ENCODE measurements around the gene AADACL4. TPM values are rescaled to one million over a fixed set of nuclear protein-coding genes. Genes with fewer than 3 reads are reported as not detected.
A peak's percentile ranks its signal among the peaks of the same experiment; 100 is the strongest.

AADACL4 gene
- total and polyA plus RNA-seq, 8 donors = not detected

DNA sequence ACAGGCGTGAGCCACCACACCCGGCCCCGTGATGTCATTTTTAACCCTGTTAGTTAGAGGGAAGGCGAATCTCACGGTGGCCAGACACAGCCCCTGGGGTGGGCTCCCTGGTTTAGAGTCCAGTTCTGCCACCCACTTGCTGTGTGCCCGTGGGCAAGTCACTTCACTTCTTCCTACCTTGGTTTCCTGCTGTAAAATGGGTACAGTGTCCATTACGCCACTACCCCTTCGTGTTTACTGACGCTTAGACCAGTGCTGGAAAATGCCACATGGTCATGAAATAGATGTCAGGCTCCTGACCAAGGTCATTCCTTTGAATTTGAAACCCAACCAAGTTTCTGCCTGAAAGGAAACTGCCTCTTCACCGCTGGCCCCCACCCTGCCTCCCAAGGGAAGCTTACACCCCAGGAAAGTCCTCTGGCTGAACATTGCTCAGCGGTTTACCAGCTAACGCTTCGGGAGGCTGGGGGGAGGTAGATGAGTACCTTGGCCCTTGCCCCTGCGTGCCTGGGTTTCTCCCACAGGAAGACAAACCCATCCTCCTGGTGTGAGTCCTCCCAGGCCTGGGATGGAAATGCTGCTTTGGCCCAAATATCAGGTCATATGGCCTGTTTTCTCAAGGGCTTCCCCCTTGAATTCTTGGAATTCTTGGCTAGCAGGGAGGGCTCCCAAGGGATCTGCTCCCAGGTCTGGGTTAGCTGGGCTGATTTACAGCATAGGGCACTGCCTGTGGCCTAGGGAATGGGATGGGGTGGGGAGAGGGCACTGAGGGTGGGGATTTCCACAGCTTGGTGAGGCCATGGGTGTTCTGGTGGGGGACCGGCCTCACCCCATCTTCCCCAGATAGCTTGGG lies 7.6 kb upstream of the AADACL4 start:
- no peak overlapping the region for H3K4me3 ChIP-seq
- TF ChIP-seq, protein P1, sequence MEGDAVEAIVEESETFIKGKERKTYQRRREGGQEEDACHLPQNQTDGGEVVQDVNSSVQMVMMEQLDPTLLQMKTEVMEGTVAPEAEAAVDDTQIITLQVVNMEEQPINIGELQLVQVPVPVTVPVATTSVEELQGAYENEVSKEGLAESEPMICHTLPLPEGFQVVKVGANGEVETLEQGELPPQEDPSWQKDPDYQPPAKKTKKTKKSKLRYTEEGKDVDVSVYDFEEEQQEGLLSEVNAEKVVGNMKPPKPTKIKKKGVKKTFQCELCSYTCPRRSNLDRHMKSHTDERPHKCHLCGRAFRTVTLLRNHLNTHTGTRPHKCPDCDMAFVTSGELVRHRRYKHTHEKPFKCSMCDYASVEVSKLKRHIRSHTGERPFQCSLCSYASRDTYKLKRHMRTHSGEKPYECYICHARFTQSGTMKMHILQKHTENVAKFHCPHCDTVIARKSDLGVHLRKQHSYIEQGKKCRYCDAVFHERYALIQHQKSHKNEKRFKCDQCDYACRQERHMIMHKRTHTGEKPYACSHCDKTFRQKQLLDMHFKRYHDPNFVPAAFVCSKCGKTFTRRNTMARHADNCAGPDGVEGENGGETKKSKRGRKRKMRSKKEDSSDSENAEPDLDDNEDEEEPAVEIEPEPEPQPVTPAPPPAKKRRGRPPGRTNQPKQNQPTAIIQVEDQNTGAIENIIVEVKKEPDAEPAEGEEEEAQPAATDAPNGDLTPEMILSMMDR (IDR thresholded peaks at IDR 0.05) = no peak
- ATAC-seq (peak; percentile 37 to 56 (median 44)), FAIRE-seq (no peak), DNase-seq (peak in 1 of 6 donors; percentile 20)
- no peaks in the 10 kb centered on the region for H3K27me3 ChIP-seq
- intact Hi-C loops (cut with DNase I) = no loop called here
- no peaks in the 10 kb centered on the region for H3K4me1 ChIP-seq
- WGBS, 2 donors = 71 to 77% methylated on average over 15 of the region's 15 CpGs
- no peaks in the 10 kb centered on the region for H3K9me3 ChIP-seq
- no peak overlapping the region for H3K27ac ChIP-seq
- no peaks in the 10 kb centered on the region for H3K36me3 ChIP-seq

DNA sequence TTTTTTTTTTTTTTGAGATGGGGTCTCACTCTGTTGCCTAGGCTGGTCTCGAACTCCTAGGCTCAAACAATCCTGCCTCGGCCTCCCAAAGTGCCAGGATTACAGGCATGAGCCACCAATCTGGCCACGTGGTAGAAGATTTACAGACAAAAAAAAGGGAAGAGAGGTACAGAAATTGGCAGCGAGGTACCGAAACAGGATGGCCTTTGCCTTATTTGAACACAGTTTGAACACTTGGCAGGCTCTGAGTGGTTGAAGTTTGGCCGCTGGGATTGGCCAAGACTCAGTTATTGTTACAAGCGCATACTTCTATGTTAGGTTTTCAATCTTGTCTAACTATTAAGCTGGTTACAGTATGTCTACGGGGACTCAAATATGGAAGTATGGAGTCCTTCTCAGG lies 6.2 kb upstream of the AADACL4 start:
- ATAC-seq (no peak), FAIRE-seq (no peak), DNase-seq (no peak)
- Histone ChIP-seq H3K27me3 (no peaks in the 10 kb centered on the region), H3K27ac (no peak overlapping the region), H3K4me1 (no peaks in the 10 kb centered on the region), H3K4me3 (no peak overlapping the region), H3K9me3 (no peaks in the 10 kb centered on the region), H3K36me3 (no peaks in the 10 kb centered on the region)
- 74 to 81% methylated on average over 8 of the region's 8 CpGs for WGBS, 2 donors
- intact Hi-C loops (cut with DNase I) = no loop called here
- TF ChIP-seq, protein P1 (IDR thresholded peaks at IDR 0.05) = no peak

DNA sequence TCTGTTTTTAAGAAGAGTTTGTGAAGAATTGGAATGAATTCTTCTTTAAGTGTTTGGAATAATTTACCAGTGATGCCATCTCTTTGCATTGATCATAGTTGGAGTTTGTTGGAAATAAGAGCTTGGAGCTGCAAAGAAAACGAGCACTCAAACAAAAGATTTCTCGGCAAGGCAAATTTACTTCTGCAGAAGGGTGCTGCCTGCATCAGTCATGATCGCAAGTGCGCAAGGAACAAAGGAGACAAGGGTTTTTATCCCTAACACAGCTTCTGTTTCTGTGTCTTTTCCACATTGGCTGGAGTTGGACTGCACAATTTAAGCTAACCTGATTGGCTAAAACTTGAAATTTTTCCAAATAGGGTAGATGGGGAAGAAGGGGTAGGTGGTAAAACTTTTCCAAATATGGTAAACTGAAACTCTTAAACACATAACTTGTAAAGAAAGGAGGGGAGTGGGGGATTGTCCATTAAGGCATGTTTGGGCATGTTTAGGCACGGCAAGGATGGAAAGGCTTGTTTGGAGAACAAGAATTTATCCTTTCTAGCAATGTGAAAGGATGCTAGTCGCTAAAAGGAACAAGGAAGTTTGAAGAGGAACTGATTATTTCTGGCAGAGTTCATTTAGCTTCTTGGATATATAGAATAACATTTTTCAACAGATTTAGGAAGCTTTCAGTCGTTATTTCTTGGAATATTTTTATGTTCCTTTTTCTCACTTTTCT lies 3.5 kb upstream of the AADACL4 start:
- DNase-seq (no peak), FAIRE-seq (no peak), ATAC-seq (no peak)
- H3K4me1 ChIP-seq = no peaks in the 10 kb centered on the region
- H3K27ac ChIP-seq = no peak overlapping the region
- whole genome bisulfite sequencing, 2 donors = 85 to 90% methylated on average over 7 of the region's 7 CpGs
- H3K27me3 ChIP-seq = no peaks in the 10 kb centered on the region
- intact Hi-C loops (cut with DNase I) = no loop called here
- H3K4me3 ChIP-seq = no peak overlapping the region
- H3K36me3 ChIP-seq = no peaks in the 10 kb centered on the region
- H3K9me3 ChIP-seq = no peaks in the 10 kb centered on the region
- TF ChIP-seq, protein P1 (IDR thresholded peaks at IDR 0.05) = no peak

DNA sequence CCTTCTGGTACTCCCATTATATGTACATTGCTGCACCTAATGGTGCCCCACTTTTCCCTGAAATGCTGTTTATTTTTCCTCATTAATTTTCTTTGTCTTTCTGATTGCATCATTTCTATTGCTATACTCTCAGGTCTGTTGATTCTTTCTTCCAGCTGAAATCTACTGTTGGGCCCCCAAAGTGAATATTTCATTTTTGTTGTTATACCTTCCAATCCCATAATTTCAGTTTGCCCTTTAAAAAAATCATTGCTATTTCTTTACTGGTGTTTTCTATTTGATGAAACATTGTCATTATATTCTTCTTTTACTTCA lies 3.0 kb upstream of the AADACL4 start:
- H3K27me3 ChIP-seq = no peaks in the 10 kb centered on the region
- H3K9me3 ChIP-seq = no peaks in the 10 kb centered on the region

More for the DNA sequence above, 3.0 kb upstream of the AADACL4 start:
- no peak for FAIRE-seq
- Histone ChIP-seq H3K36me3 (no peaks in the 10 kb centered on the region), H3K27ac (no peak overlapping the region), H3K4me3 (no peak overlapping the region), H3K4me1 (no peaks in the 10 kb centered on the region)
- TF ChIP-seq, protein P1 (IDR thresholded peaks at IDR 0.05) = no peak
- DNase-seq = no peak
- no peak for ATAC-seq
- intact Hi-C loops (cut with DNase I) = no loop called here
